Activated T-cell treated with anti-CD3 and anti-CD28 coated beads for 24 hours (primary cell): Measurements from ENCODE around the gene RAB17.

ENCODE experiments used
- DNase-seq: peaks from one replicate; pipeline ENCODE4 v3.0.0-alpha.2; 2020; ENCODE audit warnings: low read depth

Gene RAB17

GRCh38 chr2:237536617-237537016, 53.9 kb downstream of the RAB17 start:
- no peak for DNase-seq

GRCh38 chr2:237536083-237536415, 54.5 kb downstream of the RAB17 start:
- no peak for DNase-seq

- DNase-seq: no peak
These were observed 55.0 kb downstream of the RAB17 start for GRCh38 chr2:237535385-237536082.

GRCh38 chr2:237534380-237534779, 56.2 kb downstream of the RAB17 start:
- no peak for DNase-seq

GRCh38 chr2:237533668-237534161, 56.8 kb downstream of the RAB17 start:
- no peak for DNase-seq

- no peak for DNase-seq
These were observed 58.4 kb downstream of the RAB17 start for GRCh38 chr2:237532160-237532559.

- DNase-seq: no peak
These were observed 59.8 kb downstream of the RAB17 start for GRCh38 chr2:237530472-237531433.

GRCh38 chr2:237529452-237530402, 60.8 kb downstream of the RAB17 start:
- no peak for DNase-seq

GRCh38 chr2:237527766-237528165, 62.8 kb downstream of the RAB17 start:
- no peak for DNase-seq

- no peak for DNase-seq
These were observed 63.3 kb downstream of the RAB17 start for GRCh38 chr2:237527233-237527632.

- DNase-seq: no peak
These were observed 64.9 kb downstream of the RAB17 start for GRCh38 chr2:237525559-237526157.

GRCh38 chr2:237524631-237525030, 65.9 kb downstream of the RAB17 start:
- no peak for DNase-seq
